Ureter (tissue), 1 donor: Measurements from ENCODE around the gene LRRC49. TPM values are rescaled to one million over a fixed set of nuclear protein-coding genes. Genes with fewer than 3 reads are reported as not detected.
"Not testable (repeated sequence)": the region's sequence is repeated elsewhere in the genome, so short reads cannot be mapped to it uniquely, and the experiment has no call there.

Source experiments
- DNase-seq: peaks from one replicate; pipeline ENCODE4 v3.0.0-alpha.2; 2020; ENCODE audit warnings: low spot score
- total RNA-seq: library from RNA; stranded (reverse); gene quantifications from one replicate; pipeline ENCODE4 v1.2.4, GENCODE V29; 2023
- donor health status: DM: yes; HTN: yes; CAD: no.

LRRC49 gene
- total RNA-seq, 1 donor from 2014 or later, result 28.1 TPM

- DNase-seq, result no peak
These were observed 25.5 kb upstream of the LRRC49 start for GRCh38 chr15:70866982-70867641.

- no peak for DNase-seq
These were observed 24.6 kb upstream of the LRRC49 start for GRCh38 chr15:70867911-70868467.

GRCh38 chr15:70869346-70869745 is 23.3 kb upstream of the LRRC49 start:
- no peak for DNase-seq

GRCh38 chr15:70870051-70870450 is 22.6 kb upstream of the LRRC49 start:
- DNase-seq, result no peak

- DNase-seq, result not testable (repeated sequence)
These were observed 21.1 kb upstream of the LRRC49 start for GRCh38 chr15:70871490-70871889.

- no peak for DNase-seq
These were observed 19.2 kb upstream of the LRRC49 start for GRCh38 chr15:70873232-70874054.

GRCh38 chr15:70875001-70875782 is 17.4 kb upstream of the LRRC49 start:
- DNase-seq, result no peak

GRCh38 chr15:70876011-70876410 is 16.6 kb upstream of the LRRC49 start:
- DNase-seq, result no peak

- DNase-seq, result no peak
These were observed 15.9 kb upstream of the LRRC49 start for GRCh38 chr15:70876683-70877082.

- no peak for DNase-seq
These were observed 13.2 kb upstream of the LRRC49 start for GRCh38 chr15:70879401-70879800.

- DNase-seq, result no peak
These were observed 11.8 kb upstream of the LRRC49 start for GRCh38 chr15:70880781-70881180.

GRCh38 chr15:70882361-70882760 is 10.3 kb upstream of the LRRC49 start:
- no peak for DNase-seq

GRCh38 chr15:70892912-70893560 is 410 bp downstream of the LRRC49 start:
- DNase-seq, result peak; percentile 49

- DNase-seq, result no peak
These were observed 9.5 kb downstream of the LRRC49 start for GRCh38 chr15:70902107-70902506.

- DNase-seq, result no peak
These were observed 14.2 kb downstream of the LRRC49 start for GRCh38 chr15:70906842-70907241.

- DNase-seq, result no peak
These were observed 15.3 kb downstream of the LRRC49 start for GRCh38 chr15:70907784-70908471.

- DNase-seq, result no peak
These were observed 18.3 kb downstream of the LRRC49 start for GRCh38 chr15:70910958-70911357.

- DNase-seq, result no peak
These were observed 19.6 kb downstream of the LRRC49 start for GRCh38 chr15:70912187-70912586.

GRCh38 chr15:70916531-70916930 is 23.9 kb downstream of the LRRC49 start:
- DNase-seq, result no peak

- DNase-seq, result no peak
These were observed 25.3 kb downstream of the LRRC49 start for GRCh38 chr15:70917955-70918354.
